ENCODE results near the gene TFB1M. TPM values are rescaled to one million over a fixed set of nuclear protein-coding genes. Genes with fewer than 3 reads are reported as not detected.
"Not testable (repeated sequence)": the region's sequence is repeated elsewhere in the genome, so short reads cannot be mapped to it uniquely, and the experiment has no call there.

The TFB1M gene
- total and polyA plus RNA-seq, 2 donors (not counting 3 experiments of a cell fraction or from before 2014, with no cell fraction given) = 12.9 to 35.5 TPM

DNA sequence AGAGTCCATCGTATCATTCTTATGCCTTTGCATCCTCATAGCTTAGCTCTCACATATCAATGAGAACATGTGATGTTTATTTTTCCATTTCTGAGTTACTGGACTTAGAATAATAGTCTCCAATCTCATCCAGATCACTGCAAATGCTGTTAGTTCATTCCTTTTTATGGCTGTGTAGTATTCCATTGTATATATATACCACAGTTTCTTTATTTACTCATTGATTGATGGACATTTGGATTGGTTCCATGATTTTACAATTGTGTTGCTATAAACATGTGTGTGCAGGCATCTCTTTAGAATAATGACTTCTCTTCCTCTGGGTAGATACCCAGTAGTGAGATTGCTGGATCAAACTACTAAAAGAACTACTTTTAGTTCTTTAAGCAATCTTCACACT is 21.0 kb upstream of the TFB1M start:
- CTCF ChIA-PET = no interaction called here

DNA sequence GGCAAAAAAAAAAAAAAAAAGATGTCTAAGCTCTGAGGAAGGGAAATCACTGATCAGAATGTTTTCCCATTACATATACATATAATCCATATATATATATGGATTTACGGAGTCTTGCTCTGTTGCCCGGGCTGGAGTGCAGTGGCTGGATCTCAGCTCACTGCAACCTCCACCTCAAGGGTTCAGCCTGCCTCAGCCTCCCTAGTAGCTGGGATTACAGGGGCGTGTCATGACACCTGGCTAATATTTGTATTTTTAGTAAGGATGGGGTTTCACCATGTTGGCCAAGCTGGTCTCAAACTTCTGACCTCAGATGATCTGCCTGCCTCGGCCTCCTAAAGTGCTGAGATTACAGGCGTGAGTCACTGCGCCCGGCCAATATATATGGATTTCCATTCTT is 19.8 kb upstream of the TFB1M start:
- H3K9me3 ChIP-seq (replicated peaks; ENCODE audit: control insufficient read depth, insufficient read depth, low read length); intact Hi-C loops (cut with micrococcal nuclease); H3K27me3 ChIP-seq (ENCODE audit: control insufficient read depth in 2 of 2, insufficient read depth in 2 of 2, low read length in 2 of 2); H3K4me2 ChIP-seq (ENCODE audit: insufficient read depth, low read length); H3K9ac ChIP-seq (replicated peaks; ENCODE audit: extremely low read depth, insufficient read depth, low read length); H3K9me1 ChIP-seq (replicated peaks; ENCODE audit: control insufficient read depth, extremely low read depth, insufficient read depth, low read length); H3K27ac ChIP-seq (ENCODE audit: insufficient read depth, low read depth, low read length); POLR2A ChIA-PET; dilution Hi-C loops (cut with MboI; ENCODE audit: extremely low pct_ligation_motif_present, low sequenced_read_pairs); H3K36me3 ChIP-seq (ENCODE audit: control insufficient read depth in 2 of 2, extremely low read depth in 1 of 2, insufficient read depth in 2 of 2, low read length in 2 of 2); H2AFZ ChIP-seq (ENCODE audit: low read depth, low read length); H3K79me2 ChIP-seq (ENCODE audit: control insufficient read depth, insufficient read depth, low read length); H3K4me3 ChIP-seq (replicated peaks in 1 of 3; ENCODE audit: insufficient read depth in 1 of 3, low read depth in 1 of 3, low read length in 3 of 3); H4K20me1 ChIP-seq (replicated peaks; ENCODE audit: control insufficient read depth, extremely low read depth, insufficient read depth, low read length); FAIRE-seq; DNase-seq (ENCODE audit: low read depth, low spot score); H3K4me1 ChIP-seq (ENCODE audit: control insufficient read depth, extremely low read depth, insufficient read depth, low read length); BruUV-seq (replicated peaks): not testable (repeated sequence)
- CTCF ChIA-PET = interaction anchor here (0.7 to 1.4 kb wide), 2 partner anchors 16 to 195 kb away, joined by 3 read pairs; no protein-coding TSS in a partner anchor

More for the DNA sequence above, 21.0 kb upstream of the TFB1M start:
- no peaks in the 10 kb centered on the region for H3K36me3 ChIP-seq (ENCODE audit: control insufficient read depth in 2 of 2, extremely low read depth in 1 of 2, insufficient read depth in 2 of 2, low read length in 2 of 2)
- H3K4me2 ChIP-seq (ENCODE audit: insufficient read depth, low read length) = no peak overlapping the region
- POLR2A ChIA-PET = no interaction called here
- H3K4me1 ChIP-seq (ENCODE audit: control insufficient read depth, extremely low read depth, insufficient read depth, low read length) = no peaks in the 10 kb centered on the region
- BruUV-seq (replicated peaks) = no TSS peak
- no peak for FAIRE-seq
- H3K9ac ChIP-seq (replicated peaks; ENCODE audit: extremely low read depth, insufficient read depth, low read length) = no peak overlapping the region
- DNase-seq (ENCODE audit: low read depth, low spot score) = no peak
- no peak overlapping the region for H3K4me3 ChIP-seq (replicated peaks in 1 of 3; ENCODE audit: insufficient read depth in 1 of 3, low read depth in 1 of 3, low read length in 3 of 3)
- H3K9me1 ChIP-seq (replicated peaks; ENCODE audit: control insufficient read depth, extremely low read depth, insufficient read depth, low read length) = no peaks in the 10 kb centered on the region
- no peak overlapping the region for H2AFZ ChIP-seq (ENCODE audit: low read depth, low read length)
- H3K27me3 ChIP-seq (ENCODE audit: control insufficient read depth in 2 of 2, insufficient read depth in 2 of 2, low read length in 2 of 2) = no peaks in the 10 kb centered on the region
- TF ChIP-seq, protein P1, sequence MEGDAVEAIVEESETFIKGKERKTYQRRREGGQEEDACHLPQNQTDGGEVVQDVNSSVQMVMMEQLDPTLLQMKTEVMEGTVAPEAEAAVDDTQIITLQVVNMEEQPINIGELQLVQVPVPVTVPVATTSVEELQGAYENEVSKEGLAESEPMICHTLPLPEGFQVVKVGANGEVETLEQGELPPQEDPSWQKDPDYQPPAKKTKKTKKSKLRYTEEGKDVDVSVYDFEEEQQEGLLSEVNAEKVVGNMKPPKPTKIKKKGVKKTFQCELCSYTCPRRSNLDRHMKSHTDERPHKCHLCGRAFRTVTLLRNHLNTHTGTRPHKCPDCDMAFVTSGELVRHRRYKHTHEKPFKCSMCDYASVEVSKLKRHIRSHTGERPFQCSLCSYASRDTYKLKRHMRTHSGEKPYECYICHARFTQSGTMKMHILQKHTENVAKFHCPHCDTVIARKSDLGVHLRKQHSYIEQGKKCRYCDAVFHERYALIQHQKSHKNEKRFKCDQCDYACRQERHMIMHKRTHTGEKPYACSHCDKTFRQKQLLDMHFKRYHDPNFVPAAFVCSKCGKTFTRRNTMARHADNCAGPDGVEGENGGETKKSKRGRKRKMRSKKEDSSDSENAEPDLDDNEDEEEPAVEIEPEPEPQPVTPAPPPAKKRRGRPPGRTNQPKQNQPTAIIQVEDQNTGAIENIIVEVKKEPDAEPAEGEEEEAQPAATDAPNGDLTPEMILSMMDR (IDR thresholded peaks at IDR 0.05; ENCODE audit: extremely low read depth in 1 of 2, insufficient read depth in 1 of 2, low read depth in 1 of 2, low read length in 2 of 2) = no peak
- TF ChIP-seq POLR2AphosphoS5 (IDR thresholded peaks at IDR 0.05; ENCODE audit: insufficient read depth, low read depth, low read length) = no peak
- TF ChIP-seq POLR2A (IDR thresholded peaks at IDR 0.05; ENCODE audit: low read depth, low read length) = no peak
- no peaks in the 10 kb centered on the region for H4K20me1 ChIP-seq (replicated peaks; ENCODE audit: control insufficient read depth, extremely low read depth, insufficient read depth, low read length)
- H3K9me3 ChIP-seq (replicated peaks; ENCODE audit: control insufficient read depth, insufficient read depth, low read length) = no peaks in the 10 kb centered on the region
- dilution Hi-C loops (cut with MboI; ENCODE audit: extremely low pct_ligation_motif_present, low sequenced_read_pairs) = no loop called here
- H3K27ac ChIP-seq (ENCODE audit: insufficient read depth, low read depth, low read length) = no peak overlapping the region
- intact Hi-C loops (cut with micrococcal nuclease) = no loop called here
- no peaks in the 10 kb centered on the region for H3K79me2 ChIP-seq (ENCODE audit: control insufficient read depth, insufficient read depth, low read length)

Measured in endothelial cell of umbilical vein (primary cell).